Cardiac fibroblast (primary cell): ENCODE results near the gene SMYD3.
A peak's percentile ranks its signal among the peaks of the same experiment; 100 is the strongest.

Source experiments
- DNase-seq, 2 donors: peaks; one replicate each; pipeline versions ENCODE4 v3.0.0 to v3.0.0-alpha.2; 2010; ENCODE audit warnings: low read depth in 2 of 2
- H3K4me3 ChIP-seq, 2 donors: replicated peaks in 1 of 2; 1 replicate in 1 of 2; 2 replicates in 1 of 2; pipeline ENCODE4 v1.5.1; 2011; ENCODE audit warnings: low read depth in 2 of 2, low read length in 2 of 2, mild to moderate bottlenecking in 2 of 2, moderate library complexity in 1 of 2
- TF ChIP-seq, protein P1 (sequence below): IDR thresholded peaks from one replicate; pipeline ENCODE4 v1.5.1; 2011; ENCODE audit warnings: low read depth, mild to moderate bottlenecking, low read length, inconsistent platforms

Gene SMYD3

DNA sequence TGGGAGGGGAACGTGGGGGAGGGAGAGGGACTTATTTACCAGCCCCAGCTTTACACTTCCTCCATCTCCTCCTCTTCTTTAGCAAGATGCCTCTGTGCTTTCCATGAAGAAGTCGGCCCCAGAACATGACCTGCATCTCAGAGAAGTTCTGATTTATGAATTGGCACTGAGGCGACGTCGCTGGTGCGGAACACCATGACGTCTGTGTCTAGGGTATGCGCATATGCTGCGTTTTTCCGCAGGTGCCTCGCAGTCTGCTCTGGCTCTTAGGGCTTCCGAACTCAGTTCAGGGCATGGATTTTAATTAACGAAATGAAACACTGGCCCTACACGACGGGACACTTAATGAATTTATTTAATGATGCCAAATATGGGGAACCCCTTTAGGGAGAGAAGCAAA, 510.3 kb downstream of the SMYD3 start:
- TF ChIP-seq, protein P1, sequence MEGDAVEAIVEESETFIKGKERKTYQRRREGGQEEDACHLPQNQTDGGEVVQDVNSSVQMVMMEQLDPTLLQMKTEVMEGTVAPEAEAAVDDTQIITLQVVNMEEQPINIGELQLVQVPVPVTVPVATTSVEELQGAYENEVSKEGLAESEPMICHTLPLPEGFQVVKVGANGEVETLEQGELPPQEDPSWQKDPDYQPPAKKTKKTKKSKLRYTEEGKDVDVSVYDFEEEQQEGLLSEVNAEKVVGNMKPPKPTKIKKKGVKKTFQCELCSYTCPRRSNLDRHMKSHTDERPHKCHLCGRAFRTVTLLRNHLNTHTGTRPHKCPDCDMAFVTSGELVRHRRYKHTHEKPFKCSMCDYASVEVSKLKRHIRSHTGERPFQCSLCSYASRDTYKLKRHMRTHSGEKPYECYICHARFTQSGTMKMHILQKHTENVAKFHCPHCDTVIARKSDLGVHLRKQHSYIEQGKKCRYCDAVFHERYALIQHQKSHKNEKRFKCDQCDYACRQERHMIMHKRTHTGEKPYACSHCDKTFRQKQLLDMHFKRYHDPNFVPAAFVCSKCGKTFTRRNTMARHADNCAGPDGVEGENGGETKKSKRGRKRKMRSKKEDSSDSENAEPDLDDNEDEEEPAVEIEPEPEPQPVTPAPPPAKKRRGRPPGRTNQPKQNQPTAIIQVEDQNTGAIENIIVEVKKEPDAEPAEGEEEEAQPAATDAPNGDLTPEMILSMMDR: no peak
- no peak overlapping the region for H3K4me3 ChIP-seq
- DNase-seq: no peak

DNA sequence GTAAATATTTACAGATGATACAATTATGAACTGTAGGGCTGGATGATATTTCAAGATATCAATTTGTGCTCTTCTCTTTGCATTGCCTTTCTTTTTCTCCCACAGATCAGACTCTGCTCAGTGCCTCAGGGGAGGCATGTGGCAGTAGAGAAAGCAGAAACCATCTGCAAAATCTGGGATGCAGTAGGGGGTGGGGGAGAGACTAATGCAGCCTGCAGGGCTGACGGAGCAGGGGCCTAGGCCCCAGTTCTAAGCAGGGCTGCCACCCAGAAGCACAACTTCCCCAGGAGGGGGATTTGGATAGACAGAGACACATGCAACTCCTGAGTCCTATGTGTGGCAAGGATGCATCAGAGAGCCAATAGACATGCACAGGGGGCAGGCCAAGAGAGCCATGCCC, 511.6 kb downstream of the SMYD3 start:
- no peak overlapping the region for H3K4me3 ChIP-seq
- TF ChIP-seq, protein P1: no peak
- DNase-seq: no peak

DNA sequence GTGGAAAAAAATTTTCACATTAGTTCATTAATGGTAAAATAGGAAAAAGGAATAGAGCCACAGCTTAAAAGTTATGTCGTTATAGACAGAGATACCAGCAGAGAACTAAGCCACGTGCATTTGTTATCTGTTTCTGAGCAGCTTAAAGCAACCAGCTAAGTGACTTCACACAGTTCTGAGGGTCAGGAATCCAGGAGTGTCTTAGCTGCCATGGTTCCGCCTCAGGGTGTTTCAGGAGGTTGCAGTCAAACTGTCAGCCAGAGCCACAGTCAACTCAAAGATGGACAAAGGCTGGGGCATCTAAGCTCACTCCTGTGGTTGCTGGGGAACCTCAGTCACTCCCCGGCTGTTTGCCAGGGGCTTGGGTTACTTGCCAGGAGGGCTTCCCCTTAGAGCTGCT, 515.8 kb downstream of the SMYD3 start:
- no peak overlapping the region for H3K4me3 ChIP-seq
- TF ChIP-seq, protein P1: no peak
- no peak for DNase-seq

DNA sequence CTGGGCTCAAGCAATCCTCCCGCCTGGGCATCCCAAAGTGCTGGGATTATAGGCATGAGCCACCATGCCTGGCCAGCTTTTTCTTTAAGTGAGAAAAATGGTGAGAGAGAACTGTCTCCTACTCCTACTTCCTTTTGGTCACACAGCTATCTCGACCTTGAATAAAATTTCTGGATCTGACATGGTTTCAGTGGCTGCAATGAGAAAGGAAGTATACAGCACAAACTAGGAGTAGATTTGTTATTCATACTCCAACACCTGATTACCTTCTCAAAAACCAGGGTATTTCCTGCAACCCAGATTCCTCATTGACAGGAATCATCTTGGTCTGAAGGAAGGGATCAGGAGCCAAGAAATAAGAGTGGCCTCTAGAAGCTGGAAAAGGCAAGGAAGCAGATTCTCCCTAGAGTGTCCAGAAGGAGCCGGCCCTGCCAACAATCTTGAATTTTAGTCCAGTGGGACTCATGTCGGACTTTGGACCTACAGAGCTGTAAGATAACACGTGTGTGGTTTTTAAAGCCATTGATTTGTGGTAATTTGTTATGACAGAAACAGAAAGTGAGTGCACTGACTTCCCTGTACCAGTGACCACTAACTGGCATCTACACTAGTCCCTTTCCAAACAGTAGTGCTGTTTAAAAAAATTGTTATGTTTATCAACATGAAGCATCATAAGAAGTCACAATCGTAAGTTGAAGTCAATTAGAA, 516.6 kb downstream of the SMYD3 start:
- H3K4me3 ChIP-seq: no peak overlapping the region
- TF ChIP-seq, protein P1: no peak

DNA sequence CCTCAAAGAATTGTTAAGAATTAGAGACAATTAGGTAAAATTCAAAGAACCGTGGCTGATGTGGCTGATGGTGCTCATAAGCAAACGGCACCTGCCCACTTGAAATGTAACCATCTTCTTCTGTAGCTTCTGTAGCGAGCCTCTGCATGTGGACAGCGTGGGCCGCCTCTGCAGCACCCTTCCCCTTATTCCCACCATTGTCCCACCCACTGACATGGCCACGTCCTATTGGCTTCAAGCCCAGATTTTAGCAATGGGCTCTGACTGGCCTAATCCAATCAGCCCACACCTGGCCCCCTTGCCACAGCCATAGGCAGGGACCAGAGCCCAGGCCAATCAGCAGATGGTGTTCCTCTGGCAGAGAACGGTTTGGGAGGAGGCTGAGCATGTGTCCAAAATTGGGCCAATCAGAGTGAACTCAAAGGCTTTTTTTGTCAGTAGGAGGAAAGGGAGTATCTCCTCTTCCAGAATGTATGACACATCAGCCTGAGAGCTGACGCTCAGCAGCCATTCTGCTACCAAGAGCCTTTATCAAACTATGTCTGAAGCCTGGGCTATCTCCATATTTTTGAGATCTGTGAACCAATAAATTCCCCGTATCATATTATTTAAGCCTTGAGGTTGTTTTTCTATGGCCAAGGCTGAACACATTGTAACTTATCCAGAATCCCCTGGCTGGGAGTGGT, 518.5 kb downstream of the SMYD3 start:
- TF ChIP-seq, protein P1: no peak
- no peak overlapping the region for H3K4me3 ChIP-seq
- peak in 1 of 2 donors; percentile 35 for DNase-seq

More for the DNA sequence above, 516.6 kb downstream of the SMYD3 start:
- DNase-seq: no peak

DNA sequence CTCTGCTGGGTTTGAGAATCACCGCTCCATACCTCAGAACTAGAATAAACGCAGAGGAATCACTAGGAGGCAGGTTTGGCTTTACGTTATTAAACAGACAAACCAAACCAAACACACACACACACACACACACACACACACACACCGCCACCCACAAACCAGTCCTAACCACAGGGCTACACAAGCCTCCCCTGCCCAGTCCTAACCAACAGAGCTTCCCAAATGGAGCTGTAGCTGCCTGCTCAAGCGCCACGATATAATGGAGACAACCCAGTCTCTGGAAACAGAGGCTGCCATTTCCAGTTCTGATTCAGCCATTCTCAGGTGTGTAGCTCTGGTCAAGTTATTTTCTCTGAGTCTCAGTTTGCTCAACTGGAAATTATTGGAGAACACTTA, 519.1 kb downstream of the SMYD3 start:
- H3K4me3 ChIP-seq: no peak overlapping the region
- DNase-seq: no peak
- TF ChIP-seq, protein P1: no peak
